ENCODE measurements around the gene RIC1.
"Not testable (repeated sequence)": the region's sequence is repeated elsewhere in the genome, so short reads cannot be mapped to it uniquely, and the experiment has no call there.

Gene RIC1

DNA sequence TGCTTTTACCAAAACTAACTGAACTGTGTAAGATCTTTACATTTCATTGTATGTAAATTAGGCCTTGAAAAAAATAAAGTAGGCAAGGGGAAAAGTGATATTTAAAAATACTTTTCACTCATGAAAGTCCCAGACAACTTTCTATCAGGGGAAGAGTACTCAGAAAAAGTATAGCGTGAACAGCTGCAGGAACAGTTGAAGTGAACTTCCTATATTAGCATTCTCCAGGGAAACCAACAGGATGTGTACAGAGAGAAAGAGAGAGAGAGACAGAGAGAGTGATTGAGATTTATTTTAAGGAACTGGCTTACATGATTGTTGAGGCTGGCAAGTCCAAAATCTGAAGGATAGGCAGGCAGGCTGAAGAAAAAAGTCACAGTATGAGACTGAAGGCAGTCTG lies 162.0 kb downstream of the RIC1 start:
- no peak for DNase-seq

DNA sequence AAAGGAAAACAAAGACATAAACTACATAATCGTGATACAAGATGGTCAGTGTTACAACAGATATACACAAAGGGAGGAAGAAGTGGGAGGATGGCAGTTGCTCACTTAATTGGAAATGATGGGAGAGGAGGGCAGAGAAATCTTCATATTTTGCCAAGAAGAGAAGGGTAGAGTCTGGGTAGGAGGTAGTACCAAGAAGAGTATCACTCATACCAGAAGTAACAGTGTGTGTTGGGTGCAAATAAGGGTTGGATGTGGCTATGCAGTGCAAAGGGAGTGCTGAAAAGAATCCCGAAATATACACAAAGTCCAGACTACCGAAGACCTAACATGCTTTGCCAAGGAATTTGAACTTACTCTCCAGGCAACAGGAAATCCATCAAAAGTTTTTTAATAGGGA lies 163.0 kb downstream of the RIC1 start:
- no peak for DNase-seq

DNA sequence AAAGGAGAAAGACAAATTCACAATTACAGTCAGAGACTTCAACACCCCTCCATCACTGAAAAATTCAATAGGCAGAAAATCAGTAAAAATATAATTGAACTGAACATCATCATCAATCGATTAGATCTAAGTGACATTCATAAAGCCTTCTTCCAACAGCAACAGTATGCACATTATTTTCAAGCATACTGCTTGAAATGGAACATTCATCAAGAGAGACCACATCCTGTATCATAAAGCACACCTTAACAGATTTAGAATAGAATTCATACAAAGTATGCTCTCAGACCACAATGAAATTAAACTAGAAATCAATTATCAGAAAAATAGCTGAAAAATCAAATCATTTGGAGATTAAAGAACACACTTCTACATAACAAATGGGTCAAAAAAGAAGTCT lies 164.9 kb downstream of the RIC1 start:
- DNase-seq = no peak

DNA sequence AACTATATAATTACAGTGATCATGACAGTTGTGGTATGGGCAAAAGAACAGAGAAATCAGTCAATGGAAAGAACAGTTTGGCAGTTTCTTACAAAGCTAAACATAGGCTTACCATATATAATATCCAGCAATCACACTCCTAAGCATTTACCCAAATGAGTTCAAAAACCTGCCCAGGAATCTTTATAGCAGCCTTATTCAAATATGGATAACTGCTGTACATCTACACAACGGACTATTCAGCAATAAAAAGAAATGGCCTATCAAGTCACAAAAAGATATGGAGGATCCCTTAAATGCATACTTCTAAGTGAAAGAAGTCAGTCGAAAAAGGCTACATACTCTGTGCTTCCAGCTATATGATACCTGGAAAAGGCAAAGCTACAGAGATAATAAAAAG lies 167.4 kb downstream of the RIC1 start:
- DNase-seq = no peak

DNA sequence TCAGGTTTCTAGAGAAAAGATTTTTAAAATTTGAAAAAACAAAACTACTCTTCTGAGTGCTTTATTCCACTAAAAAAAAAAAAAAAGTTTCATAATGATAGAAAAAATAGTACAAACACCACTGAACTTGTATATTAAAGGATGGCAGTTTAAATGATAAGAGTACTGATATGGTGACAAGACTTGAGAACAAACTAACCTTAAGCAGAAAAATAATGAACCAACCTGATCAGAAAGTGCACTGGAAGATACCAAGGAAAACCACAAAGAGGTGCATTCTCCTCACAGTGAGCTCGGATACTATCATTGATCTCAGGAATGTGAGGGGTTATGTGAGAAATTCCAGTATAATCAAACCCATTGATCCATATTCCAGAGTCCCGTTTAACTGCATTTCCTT lies 169.7 kb downstream of the RIC1 start:
- no peak for DNase-seq

DNA sequence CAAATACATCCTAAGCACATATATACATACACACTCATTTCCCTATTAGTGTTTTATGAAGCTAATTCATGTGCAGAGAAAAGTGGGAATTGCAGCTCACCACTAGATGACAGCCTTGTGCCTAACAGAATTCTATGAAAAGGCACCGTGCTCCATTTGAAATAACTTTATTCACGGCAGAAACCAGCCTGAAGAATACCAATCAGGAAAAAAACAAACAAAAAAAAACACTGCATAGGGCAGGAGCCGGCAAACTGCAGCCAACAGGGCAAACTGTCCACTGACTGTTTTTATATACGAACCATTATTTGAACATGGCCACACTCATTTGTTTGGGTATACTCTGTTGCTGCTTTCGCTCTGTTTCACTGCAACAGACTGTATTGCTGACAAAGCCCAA lies 170.4 kb downstream of the RIC1 start:
- DNase-seq = no peak

GRCh38 chr9:5800378-5800777 lies 171.5 kb downstream of the RIC1 start:
- DNase-seq = not testable (repeated sequence)

DNA sequence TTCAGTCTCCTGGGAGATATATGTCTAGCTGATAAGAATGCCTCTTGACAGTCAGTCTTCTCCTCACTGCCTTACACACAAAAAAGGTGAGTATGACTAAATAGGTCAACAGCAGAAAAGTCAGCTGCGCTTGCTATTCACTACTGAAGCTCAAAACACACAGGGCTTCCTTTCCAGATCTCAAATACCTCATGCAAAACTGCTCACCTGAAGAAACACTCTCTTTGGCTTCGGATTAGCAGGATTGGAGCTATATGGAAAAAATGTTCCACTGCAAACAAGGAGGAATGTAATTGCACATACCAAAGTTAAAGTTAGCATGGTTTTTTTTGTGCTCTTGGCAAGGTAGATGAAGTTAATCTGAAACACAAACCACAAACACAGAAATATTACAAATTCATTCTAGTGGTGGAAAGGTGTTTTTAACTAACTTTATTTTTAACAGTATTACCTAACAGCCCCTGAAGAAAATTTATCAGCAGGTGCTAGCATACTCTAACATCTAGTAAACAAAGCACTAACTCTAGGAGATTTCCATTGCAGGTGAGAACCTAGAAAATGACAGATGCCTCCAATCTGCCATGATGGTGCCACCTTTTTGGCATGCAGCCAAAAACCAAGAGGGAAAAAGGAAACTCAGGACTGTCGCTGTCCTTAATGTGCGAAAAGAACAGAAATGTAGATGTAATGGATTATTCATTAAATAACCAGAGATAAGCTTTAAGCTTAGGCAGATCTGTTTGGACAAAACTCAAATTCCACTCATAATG lies 172.2 kb downstream of the RIC1 start:
- no peak for DNase-seq

GRCh38 chr9:5801739-5802113 lies 172.8 kb downstream of the RIC1 start:
- no peak for DNase-seq

DNA sequence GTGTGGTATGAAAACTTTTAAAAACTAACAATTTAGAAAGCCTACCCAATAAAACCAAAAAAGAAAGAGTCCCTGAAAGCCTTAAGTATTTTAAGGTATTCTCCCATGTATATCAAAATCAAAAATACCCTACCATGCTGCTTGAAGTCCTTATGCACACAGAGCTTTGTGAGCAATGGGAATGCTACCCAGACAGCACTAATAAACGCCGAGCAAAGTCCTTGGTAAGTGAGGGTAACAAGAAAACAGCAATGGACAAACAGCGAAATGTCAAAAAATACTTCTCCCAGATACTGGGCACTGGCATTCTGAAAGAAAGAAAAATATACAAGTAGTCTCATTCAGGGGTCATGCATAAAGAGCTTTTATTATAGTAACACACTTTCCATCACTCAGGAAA lies 176.6 kb downstream of the RIC1 start:
- DNase-seq = no peak

GRCh38 chr9:5811751-5812150 lies 182.8 kb downstream of the RIC1 start:
- DNase-seq = no peak

GRCh38 chr9:5813824-5814223 lies 184.9 kb downstream of the RIC1 start:
- no peak for DNase-seq

- no peak for DNase-seq
Observed at GRCh38 chr9:5815461-5815860, 186.6 kb downstream of the RIC1 start.

DNA sequence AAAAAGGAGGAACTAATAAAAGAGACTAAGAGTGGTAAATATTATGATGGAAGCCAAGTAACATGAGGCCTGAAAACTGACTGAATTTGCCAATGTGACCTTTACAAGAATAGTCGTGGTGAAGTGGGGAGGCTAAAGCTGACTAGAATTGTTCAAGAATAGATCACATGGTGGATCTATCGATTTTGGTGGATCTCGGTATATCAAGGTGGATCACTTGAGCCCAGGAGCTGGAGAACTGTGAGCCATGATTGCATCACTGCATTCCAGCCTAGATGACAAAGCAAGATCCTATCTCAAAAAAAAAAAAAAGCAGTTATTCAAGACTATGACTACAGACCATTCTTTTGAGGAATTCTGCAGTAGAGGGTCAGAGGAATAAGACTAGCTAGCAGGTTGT lies 189.0 kb downstream of the RIC1 start:
- DNase-seq = no peak

- DNase-seq = no peak
Observed at GRCh38 chr9:5818424-5819142, 189.7 kb downstream of the RIC1 start.

DNA sequence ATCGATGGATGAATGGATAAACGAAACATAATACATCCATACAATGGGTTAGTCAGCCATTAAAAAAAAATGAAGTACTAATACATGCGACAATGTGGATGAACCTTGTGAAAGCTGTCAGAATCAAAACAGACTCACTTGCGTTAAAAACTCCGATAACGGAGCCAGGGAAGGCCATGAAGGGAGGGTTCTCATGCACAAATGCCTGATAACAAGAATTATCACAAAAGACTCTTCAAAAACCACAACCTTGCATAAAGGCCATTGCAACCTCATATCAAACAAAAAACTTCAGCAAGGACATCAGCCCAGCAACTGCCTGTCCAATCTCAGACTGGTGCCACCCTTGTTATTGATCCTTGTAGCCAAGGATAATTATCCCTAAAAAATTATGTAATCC lies 190.3 kb downstream of the RIC1 start:
- DNase-seq = no peak

DNA sequence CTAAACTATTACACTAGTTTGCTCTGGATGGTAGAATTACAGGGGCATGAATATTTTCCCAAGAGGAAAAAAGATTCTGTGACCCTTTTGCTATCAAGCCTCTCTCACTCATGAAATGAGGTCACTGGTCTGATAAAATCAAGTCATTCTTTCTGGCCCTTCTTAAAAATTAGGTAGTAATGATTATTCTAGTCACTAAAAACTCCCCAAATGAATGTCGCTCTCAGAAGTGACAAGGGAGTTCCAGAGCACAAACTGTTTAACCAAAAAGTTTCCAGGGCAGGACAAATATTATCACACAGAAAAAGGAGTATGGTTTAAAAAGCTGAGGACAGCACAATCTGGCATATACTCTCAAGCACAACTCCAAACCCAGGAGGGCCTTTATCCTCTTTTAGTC lies 191.5 kb downstream of the RIC1 start:
- DNase-seq = no peak

DNA sequence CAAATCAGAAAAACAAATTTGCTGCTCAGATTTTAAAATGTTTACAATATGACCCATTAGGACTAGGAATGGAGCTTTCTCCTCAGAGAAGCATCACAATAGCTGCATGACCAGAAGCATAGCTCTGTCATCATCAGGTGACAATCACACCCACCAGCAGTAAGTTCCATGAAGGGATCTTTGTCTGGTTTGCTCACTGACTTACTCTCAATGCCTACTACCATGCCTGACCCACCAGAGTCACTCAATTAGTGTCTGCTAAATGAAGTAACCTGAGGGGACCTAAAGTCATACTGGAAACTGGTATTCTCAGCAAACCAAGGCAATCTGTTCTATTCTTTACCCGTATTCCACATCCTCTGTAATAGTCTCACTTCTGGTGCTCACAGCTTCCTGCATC lies 196.3 kb downstream of the RIC1 start:
- DNase-seq = no peak
